Left lung (tissue), 10 donors: ENCODE results near the gene PTPN2. TPM values are rescaled to one million over a fixed set of nuclear protein-coding genes. Genes with fewer than 3 reads are reported as not detected.

Experiments
- ATAC-seq: fragments of 200-7000 bp; cut with Tn5 transposase; one replicate; pipeline ENCODE4 v1.9.1; 2020; ENCODE audit warnings: moderate library complexity
- DNase-seq, 4 donors: peaks; one replicate each; pipeline ENCODE4 v3.0.0-alpha.2; 2013 to 2020
- H3K27ac ChIP-seq, 2 donors: fragments of 200-600 bp; sonication (generic) in 1 of 2; one replicate each; pipeline versions ENCODE4 v1.5.0 to v1.8.0; 2020 to 2021
- H3K27me3 ChIP-seq, 2 donors: fragments of 200-600 bp; sonication (generic) in 1 of 2; one replicate each; pipeline versions ENCODE4 v1.5.0 to v1.8.0; 2020 to 2021
- H3K36me3 ChIP-seq, 2 donors: fragments of 200-600 bp; sonication (generic) in 1 of 2; one replicate each; pipeline versions ENCODE4 v1.5.0 to v1.8.0; 2020 to 2021
- H3K4me1 ChIP-seq, 2 donors: fragments of 200-600 bp; one replicate each; pipeline ENCODE4 v1.8.0; 2021
- H3K4me3 ChIP-seq, 2 donors: fragments of 200-600 bp; sonication (generic) in 1 of 2; one replicate each; pipeline versions ENCODE4 v1.5.0 to v1.8.0; 2020 to 2021; ENCODE audit warnings: mild to moderate bottlenecking in 1 of 2
- H3K9me3 ChIP-seq, 2 donors: fragments of 200-600 bp; sonication (generic) in 1 of 2; one replicate each; pipeline versions ENCODE4 v1.5.0 to v1.8.0; 2020 to 2021
- CTCF ChIP-seq, 2 donors: fragments of 200-600 bp; sonication (generic) in 1 of 2; IDR thresholded peaks; one replicate each; pipeline versions ENCODE4 v1.5.0 to v1.8.0; 2021; ENCODE audit warnings: antibody characterized with exemption in 2 of 2
- intact Hi-C, 2 donors: fragments of 100-400 bp; cut with DNase I; formaldehyde crosslinking; loops; one replicate each; pipeline versions ENCODE4 v1.11.2 to v1.14.2; 2022
- polyA plus RNA-seq, 6 donors: library from polyadenylated mRNA; unstranded; fragments of 120-200 nt; gene quantifications; one replicate each; pipeline ENCODE4 v1.2.1, GENCODE V29; 2013; ENCODE audit not compliant: insufficient read length in 6 of 6
- total RNA-seq, 2 donors: library from RNA; stranded (reverse); fragmentation: NEBNext Ultra II Directional; extraction: Animal tissue kit (Norgen Biotek cat#: 25700); gene quantifications; one replicate each; pipeline ENCODE4 v1.2.1, GENCODE V29; 2021
- donor health status: DM: no; HTN: yes; CAD: no.
- donor health status: DM: no; HTN: no; CAD: no.

Gene PTPN2
- total and polyA plus RNA-seq, 8 donors: 35.6 to 75.8 (median 66.7) TPM

- intact Hi-C loops: no loop called here
- no peak for ATAC-seq
- peaks cover 0 to 51% of the 10 kb centered on the region in 2 donors for H3K36me3 ChIP-seq
- no peak overlapping the region for H3K27ac ChIP-seq
- H3K9me3 ChIP-seq: no peaks in the 10 kb centered on the region
- H3K27me3 ChIP-seq: no peaks in the 10 kb centered on the region
- DNase-seq: no peak
- H3K4me3 ChIP-seq: no peak overlapping the region
- TF ChIP-seq CTCF (IDR thresholded peaks at IDR 0.05): no peak
- H3K4me1 ChIP-seq: no peaks in the 10 kb centered on the region
Observed at GRCh38 chr18:12802538-12802937, 81.5 kb downstream of the PTPN2 start.

GRCh38 chr18:12796448-12796847 lies 87.6 kb downstream of the PTPN2 start:
- intact Hi-C loops: no loop called here
- no peak overlapping the region for H3K27ac ChIP-seq
- H3K36me3 ChIP-seq: peaks cover 0 to 84% of the 10 kb centered on the region in 2 donors
- no peak overlapping the region for H3K4me3 ChIP-seq
- ATAC-seq: no peak
- H3K9me3 ChIP-seq: no peaks in the 10 kb centered on the region
- no peak for DNase-seq
- no peaks in the 10 kb centered on the region for H3K27me3 ChIP-seq
- H3K4me1 ChIP-seq: no peaks in the 10 kb centered on the region
- no peak for TF ChIP-seq CTCF (IDR thresholded peaks at IDR 0.05)

- ATAC-seq (no peak), DNase-seq (no peak)
- no peak overlapping the region for H3K27ac ChIP-seq
- H3K4me1 ChIP-seq: no peaks in the 10 kb centered on the region
- H3K27me3 ChIP-seq: no peaks in the 10 kb centered on the region
- TF ChIP-seq CTCF (IDR thresholded peaks at IDR 0.05): no peak
- H3K9me3 ChIP-seq: no peaks in the 10 kb centered on the region
- intact Hi-C loops: no loop called here
- no peak overlapping the region for H3K4me3 ChIP-seq
- peaks cover 0 to 47% of the 10 kb centered on the region in 2 donors for H3K36me3 ChIP-seq
Observed at GRCh38 chr18:12791610-12792009, 92.4 kb downstream of the PTPN2 start.

- Histone ChIP-seq H3K27me3 (no peaks in the 10 kb centered on the region), H3K4me1 (no peaks in the 10 kb centered on the region), H3K36me3 (peaks cover 0 to 18% of the 10 kb centered on the region in 2 donors), H3K9me3 (no peaks in the 10 kb centered on the region), H3K27ac (no peak overlapping the region), H3K4me3 (no peak overlapping the region)
- no peak for TF ChIP-seq CTCF (IDR thresholded peaks at IDR 0.05)
- intact Hi-C loops: no loop called here
- ATAC-seq: no peak
- no peak for DNase-seq
Observed at GRCh38 chr18:12786669-12787068, 97.4 kb downstream of the PTPN2 start.

GRCh38 chr18:12783524-12783923 lies 100.5 kb downstream of the PTPN2 start:
- ATAC-seq (no peak), DNase-seq (no peak)
- no peaks in the 10 kb centered on the region for H3K27me3 ChIP-seq
- peaks cover 0 to 11% of the 10 kb centered on the region in 2 donors for H3K36me3 ChIP-seq
- H3K4me3 ChIP-seq: no peak overlapping the region
- no peak overlapping the region for H3K27ac ChIP-seq
- no peaks in the 10 kb centered on the region for H3K4me1 ChIP-seq
- intact Hi-C loops: no loop called here
- no peaks in the 10 kb centered on the region for H3K9me3 ChIP-seq
- TF ChIP-seq CTCF (IDR thresholded peaks at IDR 0.05): no peak
